Head of caudate nucleus (tissue), 42 donors: ENCODE data around the gene C2orf42.
"Not testable (repeated sequence)": the region's sequence is repeated elsewhere in the genome, so short reads cannot be mapped to it uniquely, and the experiment has no call there.

ENCODE experiments used
- DNase-seq, 42 donors: peaks; one replicate each; pipeline versions ENCODE4 v3.0.0 to v3.0.0-alpha.2; 2020 to 2021; ENCODE audit warnings: mixed read lengths in 7 of 42
- intact Hi-C: fragments of 100-400 bp; cut with DNase I; formaldehyde crosslinking; loops from one replicate; pipeline ENCODE4 v1.15.0; 2022

Gene C2orf42

GRCh38 chr2:70134323-70134983 lies 56.4 kb downstream of the C2orf42 start:
- DNase-seq, intact Hi-C loops: not testable (repeated sequence)

GRCh38 chr2:70133491-70134322 lies 57.1 kb downstream of the C2orf42 start:
- DNase-seq, result peak in 5 of 42 donors; percentile 16 to 46 (median 20)
- intact Hi-C loops, result no loop called here

- intact Hi-C loops, result no loop called here
- no peak for DNase-seq
Measured at GRCh38 chr2:70133127-70133452, 57.7 kb downstream of the C2orf42 start.

DNA sequence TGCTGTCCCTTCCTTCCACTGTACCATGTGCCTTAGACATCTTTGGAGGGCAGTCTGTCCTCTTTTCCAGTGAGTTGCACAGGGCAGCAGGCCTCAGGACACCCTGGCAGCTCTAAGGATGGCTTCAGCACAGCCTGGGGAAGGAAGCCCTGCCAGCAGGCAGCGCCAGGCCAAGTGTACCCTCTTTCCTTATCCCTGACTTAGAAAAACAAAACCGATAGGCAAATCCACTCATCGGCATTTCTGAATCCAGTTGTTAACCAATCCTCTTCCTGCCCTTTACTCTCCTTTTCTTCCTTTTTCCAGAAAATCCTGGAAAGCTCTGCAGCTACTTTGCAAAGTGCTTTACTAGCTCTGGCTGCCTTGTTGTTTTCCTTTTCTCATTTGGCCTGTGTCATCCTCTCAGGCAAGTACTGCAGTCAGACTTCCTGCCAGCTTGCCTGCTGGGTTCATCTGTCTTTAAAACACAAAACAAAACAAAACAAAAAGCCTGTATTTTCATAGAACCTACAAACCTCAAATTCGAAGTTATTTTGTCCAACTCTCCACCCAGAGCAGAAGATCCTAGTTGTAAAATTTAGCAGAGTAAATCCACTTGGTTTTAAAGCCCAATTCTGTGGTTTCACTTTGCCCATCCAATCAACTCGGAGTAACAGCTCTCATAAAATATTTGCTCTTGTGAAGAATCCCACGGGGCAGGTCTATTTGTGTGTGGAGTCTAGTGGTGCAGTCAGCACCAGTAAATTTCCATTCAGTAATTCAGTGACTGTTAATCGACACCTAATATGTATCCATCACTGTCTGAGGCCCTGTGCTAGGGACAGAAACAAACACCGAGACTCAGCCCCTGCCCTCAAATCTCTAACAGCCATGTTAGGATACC lies 58.3 kb downstream of the C2orf42 start:
- peak in 33 of 42 donors; percentile 37 to 80 (median 64) for DNase-seq
- intact Hi-C loops, result no loop called here

DNA sequence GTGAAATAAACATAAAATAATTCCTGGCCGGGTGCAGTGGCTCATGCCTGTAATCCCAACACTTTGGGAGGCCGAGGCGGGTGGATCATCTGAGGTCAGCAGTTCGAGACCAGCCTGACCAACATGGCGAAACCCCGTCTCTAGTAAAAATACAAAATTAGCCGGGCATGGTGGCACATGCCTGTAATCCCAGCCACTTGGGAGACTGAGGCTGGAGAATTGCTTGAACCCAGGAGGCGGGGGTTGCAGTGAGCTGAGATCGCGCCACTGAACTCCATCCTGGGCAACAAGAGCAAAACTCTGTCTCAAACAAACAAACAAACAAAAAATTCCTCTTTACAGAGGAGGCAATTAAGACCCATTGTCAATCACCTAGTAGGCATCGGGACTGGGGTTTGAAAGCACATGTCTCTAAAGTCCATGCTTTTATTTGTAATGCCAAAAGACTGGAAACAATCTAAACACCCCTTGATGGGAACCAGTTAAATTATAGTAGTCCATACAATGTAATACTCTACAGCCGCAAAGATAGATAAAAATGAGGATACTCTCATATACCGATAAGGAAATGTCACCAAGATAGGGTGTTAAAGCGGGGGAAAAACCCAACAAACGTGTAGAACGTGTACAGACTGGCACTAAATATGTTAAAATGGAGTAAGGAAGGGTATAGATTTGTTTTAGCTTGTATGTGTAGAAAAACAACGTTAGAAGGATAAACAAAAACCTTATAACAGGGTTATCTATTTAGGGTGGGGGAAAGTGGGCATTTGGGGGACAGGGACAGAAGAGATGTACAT lies 59.3 kb downstream of the C2orf42 start:
- DNase-seq, intact Hi-C loops: not testable (repeated sequence)

GRCh38 chr2:70128005-70128404 lies 62.8 kb downstream of the C2orf42 start:
- intact Hi-C loops, result no loop called here
- DNase-seq, result no peak

DNA sequence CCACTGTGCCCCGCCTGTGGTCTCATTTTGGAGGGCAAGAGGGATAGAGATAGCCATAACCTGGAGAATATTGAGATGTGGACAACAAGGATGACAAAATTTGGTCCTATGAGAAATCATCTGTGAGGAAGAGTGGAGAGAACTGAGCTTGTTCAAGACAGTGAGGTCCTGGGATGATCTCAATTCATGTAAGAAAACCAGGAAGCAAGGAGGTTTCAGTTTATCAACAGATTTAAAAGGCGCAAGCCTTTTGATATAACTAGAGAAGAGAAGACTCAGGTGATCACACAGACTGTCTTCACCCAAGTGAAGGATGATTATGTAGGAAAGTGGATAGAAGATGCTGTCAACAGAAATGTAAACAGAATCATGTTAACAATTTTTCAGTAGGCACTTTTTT lies 64.4 kb downstream of the C2orf42 start:
- intact Hi-C loops, result no loop called here

GRCh38 chr2:70125498-70125898 lies 65.3 kb downstream of the C2orf42 start:
- peak in 3 of 42 donors; percentile 23 to 46 (median 29) for DNase-seq
- intact Hi-C loops, result loop anchor here (2.0 kb wide), 1 partner anchor 37 kb away; no protein-coding TSS in a partner anchor

More for the DNA sequence above, 64.4 kb downstream of the C2orf42 start:
- no peak for DNase-seq

GRCh38 chr2:70124983-70125480 lies 65.8 kb downstream of the C2orf42 start:
- DNase-seq, result peak in 41 of 42 donors; percentile 47 to 87 (median 73)
- intact Hi-C loops, result loop anchor here (2.0 kb wide), 1 partner anchor 36 kb away; no protein-coding TSS in a partner anchor

- intact Hi-C loops, result loop anchor here (2.0 kb wide), 1 partner anchor 35 kb away; no protein-coding TSS in a partner anchor
- no peak for DNase-seq
Measured at GRCh38 chr2:70123829-70124116, 67.0 kb downstream of the C2orf42 start.

- intact Hi-C loops, result no loop called here
- peak in 7 of 42 donors; percentile 19 to 64 (median 28) for DNase-seq
Measured at GRCh38 chr2:70123051-70123828, 67.6 kb downstream of the C2orf42 start.

- peak in 1 of 42 donors; percentile 8 for DNase-seq
- intact Hi-C loops, result no loop called here
Measured at GRCh38 chr2:70122470-70122869, 68.3 kb downstream of the C2orf42 start.

DNA sequence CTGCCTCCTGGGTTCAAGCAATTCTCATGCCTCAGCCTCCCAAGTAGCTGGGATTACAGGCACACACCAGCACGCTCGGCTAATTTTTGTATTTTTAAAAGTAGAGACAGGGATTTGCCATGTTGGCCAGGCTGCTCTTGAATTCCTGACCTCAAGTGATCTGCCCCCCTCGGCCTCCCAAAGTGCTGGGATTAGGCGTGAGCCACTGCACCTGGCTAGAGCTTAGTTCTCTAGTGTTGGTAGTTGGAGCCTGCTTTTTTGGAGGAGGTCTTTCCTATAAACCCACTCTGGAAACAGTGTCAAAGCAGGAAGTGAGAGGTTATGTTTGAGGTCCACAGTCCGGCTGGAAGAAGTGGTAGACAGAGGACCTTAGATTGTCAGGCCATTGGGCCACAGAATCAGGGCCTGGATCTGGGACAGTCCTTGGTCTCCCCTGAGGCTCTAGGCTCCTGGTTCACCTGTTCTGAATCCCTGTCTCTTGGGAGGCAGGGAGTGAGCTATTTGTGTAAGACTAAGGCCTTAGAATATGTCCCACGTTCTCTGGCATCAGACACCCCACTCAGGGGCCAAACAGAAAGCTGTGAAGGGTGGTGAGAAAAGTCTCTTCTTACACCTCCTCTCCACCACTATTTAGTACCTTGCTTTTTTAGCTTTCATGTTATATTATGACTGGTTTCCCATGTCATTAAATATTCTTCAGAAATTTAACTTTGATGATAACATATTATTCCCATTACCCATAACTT lies 69.0 kb downstream of the C2orf42 start:
- intact Hi-C loops, result no loop called here
- peak in 1 of 42 donors; percentile 15 for DNase-seq

- peak in 32 of 42 donors; percentile 41 to 87 (median 73) for DNase-seq
- intact Hi-C loops, result no loop called here
Measured at GRCh38 chr2:70118798-70119454, 71.9 kb downstream of the C2orf42 start.

DNA sequence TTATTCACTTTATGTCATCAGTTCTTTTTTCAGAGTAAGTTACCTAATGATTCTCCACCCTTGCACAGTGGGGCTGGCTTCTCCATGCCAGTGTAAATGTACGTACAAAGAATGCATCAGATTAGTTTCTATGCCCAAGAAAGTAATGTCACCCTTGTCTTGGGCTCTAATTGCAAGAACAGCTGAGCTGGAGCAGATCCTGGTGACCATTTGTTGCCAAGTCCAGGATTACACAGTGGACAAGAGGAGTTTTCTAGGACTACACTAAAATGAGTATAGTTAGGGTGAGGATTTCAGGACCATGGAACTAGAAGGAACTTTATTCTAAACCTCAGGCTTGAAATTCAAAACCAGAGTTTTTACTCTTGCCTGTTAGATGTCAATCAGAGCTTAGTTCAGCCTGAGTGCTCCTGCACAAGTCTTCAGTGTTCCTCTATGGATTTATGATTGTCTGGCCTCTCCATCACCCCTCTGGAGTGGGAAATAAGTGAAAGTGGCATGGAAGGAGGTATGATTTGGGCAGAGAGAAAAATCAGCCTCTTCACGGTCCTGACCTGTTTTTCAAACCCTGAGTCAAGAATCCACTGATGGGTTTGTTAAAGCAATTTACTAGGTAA lies 73.8 kb downstream of the C2orf42 start:
- intact Hi-C loops, result no loop called here
- DNase-seq, result peak in 3 of 42 donors; percentile 1 to 43 (median 3)
